Breast epithelium (tissue), 4 donors: ENCODE data around the gene CDC73. TPM values are rescaled to one million over a fixed set of nuclear protein-coding genes. Genes with fewer than 3 reads are reported as not detected.
"Not testable (repeated sequence)": the region's sequence is repeated elsewhere in the genome, so short reads cannot be mapped to it uniquely, and the experiment has no call there.

Experiments
- DNase-seq, 2 donors: peaks; one replicate each; pipeline ENCODE4 v3.0.0-alpha.2; 2019; ENCODE audit warnings: low spot score in 2 of 2
- H3K27ac ChIP-seq, 2 donors: fragments of 200-600 bp; sonication (generic) in 1 of 2; one replicate each; pipeline ENCODE4 v1.5.1; 2016 to 2019; ENCODE audit warnings: mild to moderate bottlenecking in 1 of 2
- H3K27me3 ChIP-seq, 2 donors: fragments of 200-600 bp; sonication (generic) in 1 of 2; one replicate each; pipeline versions ENCODE4 v1.5.1 to v1.6.0; 2017 to 2019; ENCODE audit warnings: control low read depth in 1 of 2, mild to moderate bottlenecking in 1 of 2
- H3K36me3 ChIP-seq: fragments of 200-600 bp; one replicate; pipeline ENCODE4 v1.5.1; 2019
- H3K4me1 ChIP-seq, 2 donors: fragments of 200-600 bp; sonication (generic); one replicate each; pipeline ENCODE4 v1.5.1; 2016 to 2019; ENCODE audit warnings: control low read depth in 1 of 2
- H3K4me3 ChIP-seq, 3 donors: fragments of 200-600 bp; sonication (generic); 1 replicate in 2 of 3; 2 replicates in 1 of 3; pipeline ENCODE4 v1.5.1; 2016 to 2019; ENCODE audit warnings: mild to moderate bottlenecking in 3 of 3, moderate library complexity in 2 of 3
- H3K9me3 ChIP-seq, 2 donors: fragments of 200-600 bp; sonication (generic) in 1 of 2; one replicate each; pipeline ENCODE4 v1.5.1; 2016 to 2019; ENCODE audit warnings: control low read depth in 1 of 2
- CTCF ChIP-seq, 3 donors: fragments of 450-650 bp; IDR thresholded peaks; one replicate each; pipeline ENCODE4 v1.5.1; 2016 to 2017; ENCODE audit warnings: antibody characterized with exemption in 3 of 3, mild to moderate bottlenecking in 3 of 3, moderate library complexity in 3 of 3
- POLR2A ChIP-seq: fragments of 450-650 bp; IDR thresholded peaks from one replicate; pipeline ENCODE4 v1.6.1; 2016; ENCODE audit warnings: antibody characterized with exemption, mild to moderate bottlenecking, moderate library complexity
- POLR2AphosphoS5 ChIP-seq, 3 donors: sonication (generic); formaldehyde crosslinking; IDR thresholded peaks; one replicate each; pipeline ENCODE4 v1.6.1; 2017; ENCODE audit warnings: antibody characterized with exemption in 3 of 3
- intact Hi-C: fragments of 100-400 bp; cut with DNase I; formaldehyde crosslinking; loops from one replicate; pipeline ENCODE4 v1.15.1; 2023; ENCODE audit warnings: low total_unique reads
- total RNA-seq, 3 donors: library from RNA; depleted of rRNA; stranded (reverse); fragments of >200 nt; gene quantifications; one replicate each; pipeline ENCODE4 v1.1.0, GENCODE V29; 2016

CDC73 gene
- total RNA-seq, 3 donors from 2014 or later, result 36.1 to 52.0 (median 49.6) TPM

GRCh38 chr1:193285641-193286040 lies 163.8 kb downstream of the CDC73 start:
- no peaks in the 10 kb centered on the region for H3K36me3 ChIP-seq
- no peak overlapping the region for H3K27ac ChIP-seq
- intact Hi-C loops, result no loop called here
- no peak overlapping the region for H3K4me3 ChIP-seq
- TF ChIP-seq POLR2AphosphoS5 (IDR thresholded peaks at IDR 0.05) (no peak), POLR2A (no peak), CTCF (IDR thresholded peaks at IDR 0.05) (no peak)
- H3K27me3 ChIP-seq, result no peaks in the 10 kb centered on the region
- no peaks in the 10 kb centered on the region for H3K4me1 ChIP-seq
- H3K9me3 ChIP-seq, result no peaks in the 10 kb centered on the region
- DNase-seq, result no peak

GRCh38 chr1:193288548-193289080 lies 166.8 kb downstream of the CDC73 start:
- H3K36me3 ChIP-seq, H3K4me3 ChIP-seq, intact Hi-C loops, H3K9me3 ChIP-seq, H3K27me3 ChIP-seq, DNase-seq, H3K4me1 ChIP-seq, H3K27ac ChIP-seq: not testable (repeated sequence)

GRCh38 chr1:193293726-193294125 lies 171.9 kb downstream of the CDC73 start:
- intact Hi-C loops, result no loop called here
- no peak for DNase-seq
- TF ChIP-seq POLR2A, result no peak
- no peak for TF ChIP-seq CTCF (IDR thresholded peaks at IDR 0.05)
- TF ChIP-seq POLR2AphosphoS5 (IDR thresholded peaks at IDR 0.05), result no peak
- no peaks in the 10 kb centered on the region for H3K36me3 ChIP-seq
- no peak overlapping the region for H3K4me3 ChIP-seq
- peaks cover 0 to 8% of the 10 kb centered on the region in 2 donors for H3K9me3 ChIP-seq
- H3K27ac ChIP-seq, result no peak overlapping the region
- H3K27me3 ChIP-seq, result no peaks in the 10 kb centered on the region
- no peaks in the 10 kb centered on the region for H3K4me1 ChIP-seq

- H3K27me3 ChIP-seq, result no peaks in the 10 kb centered on the region
- DNase-seq, result no peak
- no peaks in the 10 kb centered on the region for H3K36me3 ChIP-seq
- TF ChIP-seq POLR2A, result no peak
- TF ChIP-seq CTCF (IDR thresholded peaks at IDR 0.05), result no peak
- TF ChIP-seq POLR2AphosphoS5 (IDR thresholded peaks at IDR 0.05), result no peak
- H3K4me1 ChIP-seq, result no peaks in the 10 kb centered on the region
- no peak overlapping the region for H3K4me3 ChIP-seq
- intact Hi-C loops, result no loop called here
- no peak overlapping the region for H3K27ac ChIP-seq
- peaks cover 0 to 8% of the 10 kb centered on the region in 2 donors for H3K9me3 ChIP-seq
These were observed 177.2 kb downstream of the CDC73 start for GRCh38 chr1:193299038-193299437.

GRCh38 chr1:193301746-193302145 lies 179.9 kb downstream of the CDC73 start:
- H3K36me3 ChIP-seq, result no peaks in the 10 kb centered on the region
- peaks cover 0 to 3% of the 10 kb centered on the region in 2 donors for H3K9me3 ChIP-seq
- intact Hi-C loops, result no loop called here
- H3K27ac ChIP-seq, result no peak overlapping the region
- TF ChIP-seq CTCF (IDR thresholded peaks at IDR 0.05) (no peak), POLR2A (no peak), POLR2AphosphoS5 (IDR thresholded peaks at IDR 0.05) (no peak)
- H3K27me3 ChIP-seq, result no peaks in the 10 kb centered on the region
- no peaks in the 10 kb centered on the region for H3K4me1 ChIP-seq
- no peak for DNase-seq
- H3K4me3 ChIP-seq, result no peak overlapping the region

GRCh38 chr1:193303849-193304248 lies 182.0 kb downstream of the CDC73 start:
- Histone ChIP-seq H3K27ac (no peak overlapping the region), H3K9me3 (no peaks in the 10 kb centered on the region), H3K36me3 (no peaks in the 10 kb centered on the region), H3K4me1 (no peaks in the 10 kb centered on the region), H3K4me3 (no peak overlapping the region), H3K27me3 (no peaks in the 10 kb centered on the region)
- intact Hi-C loops, result no loop called here
- DNase-seq, result no peak
- TF ChIP-seq CTCF (IDR thresholded peaks at IDR 0.05), result no peak
- no peak for TF ChIP-seq POLR2AphosphoS5 (IDR thresholded peaks at IDR 0.05)
- no peak for TF ChIP-seq POLR2A
